Activated CD4-positive, alpha-beta T cell treated with anti-CD3 and anti-CD28 coated beads, Interleukin-2, amount 10 ng/mL, durations not matched to agents 24 days and 14 days (primary cell): Measurements from ENCODE around the gene PIM3. TPM values are rescaled to one million over a fixed set of nuclear protein-coding genes. Genes with fewer than 3 reads are reported as not detected.

Experiments
- DNase-seq: peaks from one replicate; pipeline ENCODE4 v3.0.0; 2022
- H3K27ac Mint-ChIP-seq: one replicate; pipeline ENCODE4 v1.8.0; 2022; ENCODE audit warnings: mild to moderate bottlenecking, mixed read lengths
- H3K27me3 Mint-ChIP-seq: one replicate; pipeline ENCODE4 v1.8.0; 2022; ENCODE audit warnings: mixed read lengths
- H3K36me3 Mint-ChIP-seq: one replicate; pipeline ENCODE4 v1.8.0; 2022; ENCODE audit warnings: low read depth, mild to moderate bottlenecking, mixed read lengths
- H3K4me1 Mint-ChIP-seq: one replicate; pipeline ENCODE4 v1.8.0; 2021; ENCODE audit warnings: mixed read lengths
- H3K4me3 Mint-ChIP-seq: one replicate; pipeline ENCODE4 v1.8.0; 2022; ENCODE audit warnings: mild to moderate bottlenecking, moderate library complexity, mixed read lengths
- H3K9me3 Mint-ChIP-seq: one replicate; pipeline ENCODE4 v1.8.0; 2021; ENCODE audit warnings: mixed read lengths
- intact Hi-C: fragments of 100-400 bp; cut with micrococcal nuclease; formaldehyde crosslinking; loops from one replicate; pipeline ENCODE4 v1.15.1; 2023
- total RNA-seq: library from RNA; stranded (reverse); gene quantifications from 2 replicates; pipeline ENCODE4 v1.2.3, GENCODE V29; 2022

Gene PIM3
- total RNA-seq, 1 donor from 2014 or later, result 304 TPM

DNA sequence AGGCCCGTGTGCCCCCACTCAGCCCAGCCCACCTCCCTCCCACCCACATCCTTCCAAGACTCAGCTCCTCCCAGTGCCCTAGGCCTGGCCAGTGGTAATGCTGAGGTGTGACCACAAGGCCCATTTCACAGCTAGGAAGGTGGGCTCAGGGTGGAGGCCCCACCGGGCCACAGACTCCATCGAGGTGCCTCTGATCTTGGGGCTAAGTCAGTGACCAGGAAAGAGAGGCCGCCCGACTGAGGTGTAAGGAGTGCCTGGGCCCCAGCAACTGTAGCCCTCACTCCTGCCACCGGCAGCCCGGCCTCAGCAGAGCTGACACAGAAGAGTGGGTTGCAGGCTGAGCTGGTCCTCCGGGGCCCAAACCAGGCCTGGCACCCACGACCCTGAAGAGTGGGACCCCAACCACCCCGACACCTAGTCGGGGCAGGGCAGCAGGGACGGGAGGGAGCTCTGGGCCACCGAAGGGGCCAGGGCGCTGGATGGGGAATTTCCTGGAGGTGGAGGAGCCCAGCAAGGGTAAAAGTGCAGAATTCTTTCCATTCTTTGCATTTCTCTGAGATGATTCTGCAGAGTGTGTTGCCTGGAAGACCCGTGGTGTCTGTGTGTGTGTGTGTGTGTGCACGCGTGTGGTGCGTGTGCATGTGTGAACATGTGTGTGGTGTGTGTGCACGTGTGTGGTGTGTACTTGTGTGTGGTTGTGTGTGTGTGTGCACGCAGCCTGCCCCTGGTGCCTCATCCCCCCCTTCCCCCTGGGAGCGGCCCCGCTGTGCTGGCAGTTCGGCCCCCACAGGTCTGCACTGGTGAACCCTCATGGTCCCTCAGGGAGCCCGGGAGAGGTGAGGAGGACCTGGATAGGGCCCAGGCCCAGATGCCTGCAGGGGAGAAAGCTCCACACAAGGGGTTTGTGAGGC, 8.3 kb upstream of the PIM3 start:
- Mint-ChIP-seq H3K27ac (no peak overlapping the region), H3K4me3 (no peak overlapping the region), H3K36me3 (no peaks in the 10 kb centered on the region), H3K9me3 (no peaks in the 10 kb centered on the region), H3K27me3 (no peaks in the 10 kb centered on the region), H3K4me1 (no peaks in the 10 kb centered on the region)
- no peak for DNase-seq
- intact Hi-C loops, result no loop called here

DNA sequence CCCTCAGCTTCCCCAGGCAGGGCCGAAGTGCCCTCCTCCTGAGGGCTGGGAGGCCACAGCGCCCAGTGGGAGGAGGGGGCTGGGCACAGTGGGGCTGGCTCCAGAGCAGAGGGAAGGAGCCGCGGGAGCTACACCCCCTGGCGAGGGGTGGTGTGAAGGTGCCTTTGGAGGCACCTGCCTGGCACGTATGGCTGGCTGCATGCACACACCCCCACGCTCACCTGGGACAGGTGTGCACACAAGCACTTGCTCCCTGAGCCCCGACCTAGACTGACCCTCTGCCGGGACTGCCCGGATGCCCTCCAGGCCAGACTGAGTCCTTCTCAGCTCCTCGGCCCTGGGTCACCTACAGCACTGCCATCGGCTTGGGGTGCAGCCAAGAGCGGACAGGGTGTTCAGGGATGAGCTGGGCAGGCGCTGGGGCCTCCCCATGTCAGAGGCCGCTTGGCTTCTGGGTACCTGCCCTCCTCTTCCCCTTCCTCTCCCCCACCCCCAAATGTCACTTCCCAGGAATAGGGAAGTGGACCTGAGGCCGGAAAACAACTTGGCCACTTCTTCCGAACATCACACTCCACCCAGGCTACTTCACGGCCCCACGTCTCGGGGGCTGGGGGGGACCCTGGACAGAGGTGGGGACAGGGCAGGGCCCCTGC, 7.4 kb upstream of the PIM3 start:
- no peaks in the 10 kb centered on the region for H3K36me3 Mint-ChIP-seq
- H3K27me3 Mint-ChIP-seq, result no peaks in the 10 kb centered on the region
- peaks cover 2% of the 10 kb centered on the region for H3K4me1 Mint-ChIP-seq
- H3K27ac Mint-ChIP-seq, result no peak overlapping the region
- no peaks in the 10 kb centered on the region for H3K9me3 Mint-ChIP-seq
- no peak overlapping the region for H3K4me3 Mint-ChIP-seq
- intact Hi-C loops, result no loop called here
- no peak for DNase-seq

DNA sequence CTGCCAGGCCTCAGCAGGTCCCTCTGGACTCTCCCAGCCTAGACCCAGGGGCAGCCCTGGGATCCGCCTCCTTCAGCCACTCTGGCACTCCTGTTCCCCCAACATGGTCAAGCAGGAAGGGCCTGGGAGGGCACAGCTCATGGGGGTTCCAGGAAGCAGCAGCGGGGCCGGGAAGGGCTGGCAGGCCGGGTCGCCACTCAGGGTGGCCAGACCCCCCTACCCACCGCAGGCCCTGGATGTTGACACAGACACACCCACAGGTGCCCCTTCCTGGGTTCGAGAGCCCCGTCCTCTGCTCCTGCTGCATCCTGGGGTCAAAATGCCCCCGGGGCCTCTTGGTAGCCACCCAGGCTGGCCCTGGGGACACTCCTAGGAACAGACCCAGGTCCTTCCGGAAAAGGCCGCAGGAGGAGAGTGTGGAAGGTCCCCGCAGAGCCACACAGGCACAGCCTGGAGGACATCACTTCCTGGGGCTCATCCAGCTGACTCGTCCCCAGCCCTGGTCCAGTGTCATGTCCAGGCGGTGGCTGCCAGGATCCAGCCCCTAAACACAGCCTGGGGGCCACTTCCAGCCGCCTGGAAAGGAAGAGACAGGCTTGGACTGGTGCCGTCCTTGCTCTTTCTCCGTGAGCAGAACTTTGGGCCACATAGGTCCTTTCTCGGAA, 6.8 kb upstream of the PIM3 start:
- H3K36me3 Mint-ChIP-seq, result no peaks in the 10 kb centered on the region
- H3K27ac Mint-ChIP-seq, result no peak overlapping the region
- intact Hi-C loops, result no loop called here
- no peak for DNase-seq
- peaks cover 2% of the 10 kb centered on the region for H3K4me1 Mint-ChIP-seq
- H3K27me3 Mint-ChIP-seq, result no peaks in the 10 kb centered on the region
- no peak overlapping the region for H3K4me3 Mint-ChIP-seq
- no peaks in the 10 kb centered on the region for H3K9me3 Mint-ChIP-seq

DNA sequence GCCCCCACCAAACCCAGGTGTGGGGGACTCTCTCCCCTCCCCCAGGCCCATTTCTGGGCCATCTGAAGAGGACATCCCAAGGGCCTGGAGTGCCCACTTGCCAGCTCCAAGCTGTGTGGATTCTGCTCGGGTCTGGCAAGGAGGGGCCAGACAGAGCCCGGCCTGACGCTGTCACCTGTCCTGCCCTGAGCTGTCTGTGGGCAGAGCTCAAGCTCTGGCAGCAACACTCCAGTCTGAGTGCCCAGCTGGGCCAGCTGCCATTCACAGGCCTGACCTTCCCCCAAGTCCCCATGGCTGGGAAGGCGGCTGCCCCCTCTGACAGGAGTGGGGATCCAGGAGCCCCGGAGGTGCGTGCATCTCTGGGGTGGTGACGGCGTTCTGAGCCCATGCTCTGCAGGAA, 6.2 kb upstream of the PIM3 start:
- peaks cover 6% of the 10 kb centered on the region for H3K4me1 Mint-ChIP-seq
- H3K27me3 Mint-ChIP-seq, result no peaks in the 10 kb centered on the region
- intact Hi-C loops, result no loop called here
- no peaks in the 10 kb centered on the region for H3K9me3 Mint-ChIP-seq
- no peak overlapping the region for H3K4me3 Mint-ChIP-seq
- DNase-seq, result no peak
- H3K36me3 Mint-ChIP-seq, result no peaks in the 10 kb centered on the region
- no peak overlapping the region for H3K27ac Mint-ChIP-seq

DNA sequence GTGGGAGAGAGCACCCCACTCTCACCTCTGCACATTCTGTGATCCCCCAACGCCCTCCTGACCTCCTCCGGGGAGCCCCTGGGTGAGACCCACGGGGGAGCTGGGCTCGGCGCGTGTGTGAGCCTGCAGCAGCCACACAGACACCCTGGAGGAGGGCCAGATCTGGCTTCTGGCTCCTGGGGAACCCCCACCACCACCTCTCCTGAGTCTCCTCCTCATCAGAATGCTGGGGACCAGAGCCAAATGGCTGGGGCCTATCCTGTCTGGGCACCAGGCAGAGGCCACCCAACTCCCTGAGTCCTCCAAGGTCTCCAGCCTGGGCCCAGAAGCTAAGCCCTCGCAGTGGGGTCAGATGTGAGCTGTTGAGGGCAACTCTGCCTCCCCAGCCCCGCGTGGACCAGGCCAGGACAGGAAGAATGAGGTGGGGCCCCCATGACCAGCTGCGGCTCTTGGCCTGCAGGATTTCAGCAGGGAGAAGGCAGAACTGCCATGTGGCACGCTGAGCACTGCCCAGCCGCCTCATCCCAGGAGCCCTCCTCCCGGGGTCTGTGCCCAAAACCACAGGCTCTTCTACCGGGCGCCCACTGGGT, 5.5 kb upstream of the PIM3 start:
- H3K27me3 Mint-ChIP-seq, result no peaks in the 10 kb centered on the region
- H3K4me1 Mint-ChIP-seq, result peaks cover 9% of the 10 kb centered on the region
- DNase-seq, result no peak
- no peaks in the 10 kb centered on the region for H3K36me3 Mint-ChIP-seq
- no peaks in the 10 kb centered on the region for H3K9me3 Mint-ChIP-seq
- H3K27ac Mint-ChIP-seq, result no peak overlapping the region
- intact Hi-C loops, result no loop called here
- H3K4me3 Mint-ChIP-seq, result no peak overlapping the region

DNA sequence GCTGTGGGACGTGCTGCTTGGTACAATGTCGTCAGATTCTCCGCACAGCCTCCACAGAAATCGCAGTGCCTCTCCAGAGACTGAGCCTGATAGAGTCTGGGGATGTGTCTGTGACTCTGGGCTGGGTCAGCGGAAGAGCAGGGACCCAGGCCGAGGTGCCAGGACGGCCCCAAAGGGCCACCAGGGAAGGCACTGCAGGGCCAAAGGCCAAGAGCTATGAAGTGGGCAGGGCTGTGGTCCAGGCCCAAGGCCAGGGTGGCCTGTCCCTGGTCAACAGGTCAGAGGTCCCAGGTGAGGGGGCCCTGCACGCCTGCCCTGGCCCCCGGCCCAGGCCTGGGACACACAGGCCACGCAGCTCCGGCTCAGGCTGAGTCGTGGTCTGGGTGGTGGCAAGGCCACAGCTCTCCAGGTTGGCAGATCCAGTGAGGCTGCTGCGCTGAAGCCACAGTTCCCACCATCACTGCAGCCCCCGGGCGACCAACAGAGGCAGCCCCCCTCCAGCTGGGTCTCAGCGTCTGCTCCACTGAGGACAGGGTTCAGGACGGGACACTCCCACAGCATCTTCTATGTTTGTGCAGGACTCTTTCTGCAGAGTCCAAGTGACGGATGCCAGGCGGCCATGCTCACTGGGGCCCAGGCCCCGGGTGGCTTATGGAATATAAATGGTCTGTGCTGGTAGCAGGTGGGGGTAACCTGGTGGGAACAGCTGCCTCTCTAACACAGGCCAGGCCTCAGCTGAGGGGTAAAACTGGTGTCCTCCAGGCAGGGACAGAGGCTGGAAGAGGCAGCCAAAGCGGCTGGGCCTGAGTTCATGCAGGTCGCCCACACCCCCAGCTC, 4.8 kb upstream of the PIM3 start:
- peaks cover 9% of the 10 kb centered on the region for H3K4me1 Mint-ChIP-seq
- H3K9me3 Mint-ChIP-seq, result no peaks in the 10 kb centered on the region
- H3K27ac Mint-ChIP-seq, result no peak overlapping the region
- no peaks in the 10 kb centered on the region for H3K36me3 Mint-ChIP-seq
- no peak for DNase-seq
- no peaks in the 10 kb centered on the region for H3K27me3 Mint-ChIP-seq
- intact Hi-C loops, result no loop called here
- no peak overlapping the region for H3K4me3 Mint-ChIP-seq

DNA sequence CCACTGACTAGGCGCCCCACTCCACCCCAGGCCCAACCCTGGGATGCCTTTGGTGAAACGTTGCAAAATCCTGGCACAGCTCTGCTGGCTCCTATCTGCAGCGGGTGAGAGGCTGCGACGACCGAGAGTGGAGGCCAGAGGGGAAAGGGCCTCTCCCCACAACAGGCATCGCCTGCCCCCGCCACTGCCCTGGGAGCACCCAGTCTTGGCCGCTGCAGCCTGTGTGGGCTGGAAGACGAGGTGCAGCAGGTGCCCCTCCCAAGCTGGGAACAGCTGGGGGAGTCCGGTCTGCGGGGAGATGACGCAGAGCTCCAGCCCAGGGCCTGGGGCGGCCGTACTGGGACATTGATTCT, 4.2 kb upstream of the PIM3 start:
- peaks cover 9% of the 10 kb centered on the region for H3K4me1 Mint-ChIP-seq
- intact Hi-C loops, result no loop called here
- no peaks in the 10 kb centered on the region for H3K27me3 Mint-ChIP-seq
- no peaks in the 10 kb centered on the region for H3K9me3 Mint-ChIP-seq
- H3K4me3 Mint-ChIP-seq, result no peak overlapping the region
- no peak for DNase-seq
- H3K36me3 Mint-ChIP-seq, result peaks cover under 1% of the 10 kb centered on the region
- H3K27ac Mint-ChIP-seq, result no peak overlapping the region

DNA sequence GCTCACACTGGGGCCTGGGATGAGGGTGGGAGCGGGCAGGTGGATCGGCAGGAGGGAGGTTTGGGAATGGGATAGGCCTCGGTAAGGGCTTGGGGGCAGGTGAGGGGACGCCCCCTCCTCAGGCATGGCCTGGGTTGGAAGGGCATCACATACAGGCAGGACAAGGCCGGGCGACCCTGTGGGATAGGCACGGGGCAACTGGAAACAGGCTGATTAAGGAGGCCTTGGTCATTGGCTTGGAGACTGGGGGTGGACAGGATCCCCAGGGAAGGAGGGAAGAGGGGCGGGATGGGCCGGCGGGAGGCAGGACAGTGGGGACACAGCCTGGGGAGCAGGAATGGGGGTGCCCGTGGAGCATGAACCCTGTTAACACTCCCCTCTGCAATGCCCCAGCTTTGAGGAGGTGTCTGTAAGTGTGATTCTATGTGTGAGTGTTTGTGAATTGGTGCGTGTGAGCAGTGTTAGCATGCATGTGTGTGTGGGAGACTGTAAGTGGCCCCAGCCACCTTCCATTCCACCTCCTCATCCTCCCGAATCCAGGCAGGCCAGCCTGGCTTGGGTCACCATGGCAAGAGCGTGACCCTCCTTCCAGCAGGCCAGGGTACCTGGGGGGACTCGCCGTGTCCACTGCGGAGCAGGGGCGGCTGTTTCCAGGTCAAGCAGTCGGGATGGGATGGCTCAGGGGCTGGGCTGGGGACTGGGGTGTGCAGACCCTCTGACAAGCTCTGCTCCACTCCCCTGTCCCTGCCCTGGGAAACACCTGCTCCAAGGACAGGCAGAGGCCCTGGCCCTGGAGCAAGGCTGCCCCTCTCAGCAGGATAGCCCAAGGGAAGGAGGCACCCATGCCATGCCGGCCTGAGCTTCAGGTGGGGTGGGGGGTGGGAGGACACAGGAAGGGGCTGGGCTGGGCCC, 3.4 kb upstream of the PIM3 start:
- Mint-ChIP-seq H3K4me3 (no peak overlapping the region), H3K4me1 (peaks cover 9% of the 10 kb centered on the region), H3K27ac (peak overlapping the region; percentile 43), H3K9me3 (no peaks in the 10 kb centered on the region), H3K27me3 (no peaks in the 10 kb centered on the region), H3K36me3 (peaks cover 6% of the 10 kb centered on the region)
- intact Hi-C loops, result no loop called here
- no peak for DNase-seq

DNA sequence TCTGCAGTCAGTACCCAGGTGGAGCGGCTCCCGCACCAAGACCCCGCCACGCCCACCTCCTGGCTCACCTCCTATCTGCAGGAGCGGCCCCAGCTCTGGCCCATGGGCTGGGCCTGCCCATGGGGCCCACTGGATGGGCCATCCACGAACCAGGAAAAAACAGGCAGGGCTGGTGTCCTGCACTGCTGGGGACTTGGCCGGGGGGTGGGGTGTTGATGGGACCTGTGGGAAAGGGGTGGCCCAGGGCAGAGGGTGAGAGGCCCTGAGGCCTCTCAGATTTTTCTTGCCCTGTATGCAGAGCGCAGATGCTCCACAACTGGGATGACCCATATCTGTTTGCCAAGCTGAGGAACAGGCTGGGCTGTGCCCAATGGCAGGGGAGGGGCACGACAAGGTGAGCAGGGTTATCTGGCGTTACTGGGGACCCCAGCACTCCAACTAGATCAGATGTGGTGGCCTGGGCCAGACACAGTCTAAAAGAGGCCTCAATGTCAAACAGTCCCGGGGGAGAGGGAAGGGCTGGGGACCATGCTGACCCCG, 2.7 kb upstream of the PIM3 start:
- peak overlapping the region; percentile 55 for H3K4me3 Mint-ChIP-seq
- H3K36me3 Mint-ChIP-seq, result peaks cover 12% of the 10 kb centered on the region
- no peaks in the 10 kb centered on the region for H3K27me3 Mint-ChIP-seq
- no peak for DNase-seq
- H3K27ac Mint-ChIP-seq, result peak overlapping the region; percentile 70
- no peaks in the 10 kb centered on the region for H3K9me3 Mint-ChIP-seq
- H3K4me1 Mint-ChIP-seq, result peaks cover 9% of the 10 kb centered on the region
- intact Hi-C loops, result no loop called here

DNA sequence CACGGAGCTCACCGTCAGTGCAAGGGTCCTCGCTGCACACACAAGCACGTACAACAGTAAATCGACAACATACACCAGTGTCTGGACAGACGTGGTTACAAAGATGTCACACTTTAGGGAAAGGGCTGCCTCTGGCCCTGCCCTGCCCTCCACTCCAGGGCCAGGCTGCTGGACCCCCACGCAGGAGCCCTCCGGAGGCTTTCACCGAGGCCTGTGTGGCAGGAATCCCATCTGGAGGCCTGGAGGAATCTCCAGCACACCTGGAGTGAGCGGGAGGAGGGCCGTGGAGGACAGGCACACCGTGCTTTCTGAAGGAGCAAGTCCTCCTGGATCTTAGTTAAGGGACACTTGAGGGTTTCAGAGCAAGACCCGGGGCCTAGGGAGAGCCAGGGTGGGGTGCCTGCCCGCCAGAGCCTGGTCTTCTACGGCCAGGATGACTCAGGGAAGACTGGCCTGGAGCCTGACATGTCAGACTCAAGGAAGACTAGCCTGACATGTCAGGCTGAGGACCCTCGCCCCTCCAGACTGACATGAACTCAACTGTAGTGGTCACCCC, 2.1 kb upstream of the PIM3 start:
- intact Hi-C loops, result no loop called here
- no peaks in the 10 kb centered on the region for H3K27me3 Mint-ChIP-seq
- no peak for DNase-seq
- H3K4me3 Mint-ChIP-seq, result peak overlapping the region; percentile 90
- no peaks in the 10 kb centered on the region for H3K9me3 Mint-ChIP-seq
- H3K27ac Mint-ChIP-seq, result peak overlapping the region; percentile 95
- peaks cover 17% of the 10 kb centered on the region for H3K36me3 Mint-ChIP-seq
- peaks cover 9% of the 10 kb centered on the region for H3K4me1 Mint-ChIP-seq

DNA sequence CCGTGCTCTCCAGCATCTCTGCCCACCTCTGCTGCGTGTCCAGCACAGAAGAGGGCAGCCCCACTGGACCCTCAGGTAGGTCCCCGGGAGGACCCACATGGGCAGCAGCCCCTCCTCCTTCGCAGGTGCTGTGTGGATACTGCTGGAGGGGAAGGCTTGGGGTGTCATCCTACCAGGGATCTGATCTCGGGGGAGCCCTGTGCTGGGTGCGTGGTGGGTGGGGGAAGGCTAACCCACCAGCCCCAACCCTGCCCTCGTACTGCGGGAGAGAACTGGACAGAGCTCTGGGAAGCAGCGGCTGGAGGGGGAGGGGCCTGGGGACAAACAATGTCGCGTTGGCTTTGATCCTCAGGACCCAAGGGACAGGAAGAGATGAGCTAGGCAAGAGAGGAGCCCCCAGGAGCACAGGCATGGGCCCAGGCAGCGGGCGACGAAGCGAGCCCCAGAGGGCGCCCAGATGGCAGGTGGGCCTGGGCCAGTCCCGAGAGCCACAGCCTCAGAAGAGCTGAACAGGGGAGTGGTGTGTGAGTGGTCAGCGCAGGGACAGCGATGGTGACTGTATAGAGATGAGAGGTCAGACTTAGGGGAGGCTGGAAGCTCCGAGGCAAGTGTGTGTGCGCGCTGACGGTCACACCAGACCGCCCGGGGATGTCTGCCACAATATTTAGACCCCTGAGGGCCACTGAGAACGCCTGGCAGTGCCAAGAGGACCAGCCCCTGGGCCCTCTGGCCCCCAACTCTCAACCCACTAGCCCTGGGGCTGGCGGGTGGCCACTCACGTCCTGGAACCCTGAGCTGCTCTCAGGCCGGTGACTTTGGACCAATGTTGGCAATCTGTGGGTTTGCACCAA, 1.4 kb upstream of the PIM3 start:
- Mint-ChIP-seq H3K9me3 (no peaks in the 10 kb centered on the region), H3K27me3 (no peaks in the 10 kb centered on the region), H3K4me1 (peaks cover 15% of the 10 kb centered on the region), H3K36me3 (peaks cover 24% of the 10 kb centered on the region), H3K4me3 (peak overlapping the region; percentile 90), H3K27ac (peak overlapping the region; percentile 95)
- intact Hi-C loops, result no loop called here
- no peak for DNase-seq
